Measurements from ENCODE around the gene DCXR.

The DCXR gene

DNA sequence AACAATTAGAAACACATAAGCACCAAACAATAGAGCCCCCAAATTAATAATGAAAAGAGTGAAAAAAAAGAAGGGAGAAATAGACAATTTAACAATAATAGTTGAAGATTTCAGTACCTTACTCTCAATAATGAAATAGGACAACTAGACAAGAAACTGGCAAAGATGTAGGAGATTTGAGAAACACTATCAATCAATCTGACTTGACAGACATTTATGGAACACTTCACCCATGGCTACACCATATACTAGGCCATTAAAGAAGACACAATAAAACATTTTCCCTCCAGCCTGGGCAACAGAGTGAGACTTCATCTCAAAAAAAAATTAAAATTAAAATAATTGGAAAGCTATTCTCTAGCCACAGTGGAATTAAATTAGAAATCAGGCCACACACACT is 33.1 kb upstream of the DCXR start:
- DNase-seq, result no peak

DNA sequence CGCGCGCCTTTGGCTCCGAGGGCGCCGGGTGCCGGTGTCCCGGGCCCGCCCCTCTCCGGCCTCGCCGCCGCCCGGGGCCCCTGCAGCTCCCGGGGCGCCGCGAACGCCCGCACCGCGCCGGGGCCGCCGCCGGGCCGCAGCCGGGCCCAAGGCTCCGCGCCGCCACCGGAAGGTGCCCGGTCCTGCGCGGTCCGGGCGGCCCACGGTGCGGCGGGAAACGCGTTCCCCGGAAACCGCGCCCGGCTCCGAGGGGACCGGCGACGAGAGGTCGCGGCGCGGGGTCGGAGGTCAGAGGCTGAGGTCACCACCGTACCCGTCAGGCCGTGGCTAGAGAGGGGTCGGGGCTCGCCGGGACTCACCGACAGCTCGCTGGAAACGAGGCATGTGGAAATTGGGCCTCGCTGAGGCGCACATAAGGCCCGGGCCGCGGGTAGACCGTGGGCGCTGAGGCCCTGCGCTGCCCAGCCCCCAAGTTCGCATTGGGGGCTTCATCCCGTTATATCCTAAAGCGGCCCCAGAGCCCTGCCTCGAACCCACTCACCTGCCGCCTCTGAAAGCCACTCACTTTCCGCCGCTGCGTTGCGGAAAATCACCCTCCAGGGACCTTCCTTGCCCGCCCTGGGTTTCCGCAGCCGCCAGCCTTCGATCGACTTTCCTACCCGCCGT is 28.3 kb upstream of the DCXR start, which contains the start of gene DUS1L:
Gene DUS1L (minus strand): TSS at position 167 of the 666 bp plus-strand sequence. CDS start 745 bp downstream, outside the sequence.
- peak; percentile 81 for DNase-seq

DNA sequence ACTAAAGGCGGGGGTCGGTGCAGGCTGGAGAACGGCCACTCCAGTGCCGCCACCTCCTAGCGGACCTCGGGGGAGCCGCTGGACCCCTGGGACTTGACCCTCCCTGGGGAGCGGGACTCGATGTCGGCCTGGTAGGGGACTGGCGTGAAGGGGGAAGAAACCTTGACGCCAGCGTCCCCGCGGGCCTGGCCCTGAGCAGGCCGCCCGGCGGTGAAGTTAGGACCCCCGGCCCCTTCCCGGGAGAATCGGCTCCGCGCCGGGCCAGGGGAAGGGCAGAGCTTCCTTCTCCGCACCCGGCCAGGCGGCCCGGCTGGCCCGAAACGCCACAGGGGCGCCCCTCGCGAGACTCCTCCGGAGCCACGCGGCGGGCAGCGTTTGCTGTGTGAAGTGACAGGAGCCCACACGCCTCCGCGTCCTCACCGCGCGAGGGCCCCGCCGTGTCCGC is 27.7 kb upstream of the DCXR start:
- DNase-seq, result no peak

DNA sequence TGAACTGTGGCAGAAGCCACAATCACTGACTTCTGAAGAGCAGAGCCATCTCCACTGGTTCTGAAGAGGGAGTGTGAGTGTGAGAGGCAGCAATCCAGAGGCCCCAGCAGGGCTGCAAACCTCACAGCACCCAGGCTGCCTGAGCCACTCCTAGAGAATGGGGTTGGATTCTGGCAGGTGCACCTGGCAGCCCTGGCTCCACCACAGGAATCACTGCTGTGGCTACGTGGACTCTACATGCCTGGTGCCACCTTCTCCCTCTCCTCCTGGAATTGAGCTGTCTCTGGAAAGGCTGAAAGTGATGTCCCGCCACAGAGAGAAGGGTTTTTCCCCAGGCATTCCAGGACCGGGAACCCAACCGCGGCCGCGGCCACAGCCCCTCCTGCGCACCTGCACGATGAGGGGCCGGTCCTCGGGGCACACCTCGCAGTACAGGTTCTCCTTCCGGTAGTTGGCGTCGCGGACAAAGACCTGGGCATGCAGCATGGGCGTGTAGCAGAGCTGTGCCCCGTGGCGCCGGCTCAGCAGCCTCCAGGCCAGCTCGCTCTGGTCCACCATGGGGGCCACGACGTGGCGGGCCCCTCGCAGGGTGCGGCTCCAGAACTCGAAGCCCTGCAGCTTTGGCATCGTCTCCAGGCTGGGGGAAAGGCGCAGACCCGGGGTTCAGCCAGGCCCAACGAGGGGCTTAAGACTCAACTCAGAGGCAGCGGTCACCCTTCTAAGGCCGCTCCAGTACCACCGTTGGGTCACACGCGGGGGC is 27.1 kb upstream of the DCXR start:
- no peak for DNase-seq

DNA sequence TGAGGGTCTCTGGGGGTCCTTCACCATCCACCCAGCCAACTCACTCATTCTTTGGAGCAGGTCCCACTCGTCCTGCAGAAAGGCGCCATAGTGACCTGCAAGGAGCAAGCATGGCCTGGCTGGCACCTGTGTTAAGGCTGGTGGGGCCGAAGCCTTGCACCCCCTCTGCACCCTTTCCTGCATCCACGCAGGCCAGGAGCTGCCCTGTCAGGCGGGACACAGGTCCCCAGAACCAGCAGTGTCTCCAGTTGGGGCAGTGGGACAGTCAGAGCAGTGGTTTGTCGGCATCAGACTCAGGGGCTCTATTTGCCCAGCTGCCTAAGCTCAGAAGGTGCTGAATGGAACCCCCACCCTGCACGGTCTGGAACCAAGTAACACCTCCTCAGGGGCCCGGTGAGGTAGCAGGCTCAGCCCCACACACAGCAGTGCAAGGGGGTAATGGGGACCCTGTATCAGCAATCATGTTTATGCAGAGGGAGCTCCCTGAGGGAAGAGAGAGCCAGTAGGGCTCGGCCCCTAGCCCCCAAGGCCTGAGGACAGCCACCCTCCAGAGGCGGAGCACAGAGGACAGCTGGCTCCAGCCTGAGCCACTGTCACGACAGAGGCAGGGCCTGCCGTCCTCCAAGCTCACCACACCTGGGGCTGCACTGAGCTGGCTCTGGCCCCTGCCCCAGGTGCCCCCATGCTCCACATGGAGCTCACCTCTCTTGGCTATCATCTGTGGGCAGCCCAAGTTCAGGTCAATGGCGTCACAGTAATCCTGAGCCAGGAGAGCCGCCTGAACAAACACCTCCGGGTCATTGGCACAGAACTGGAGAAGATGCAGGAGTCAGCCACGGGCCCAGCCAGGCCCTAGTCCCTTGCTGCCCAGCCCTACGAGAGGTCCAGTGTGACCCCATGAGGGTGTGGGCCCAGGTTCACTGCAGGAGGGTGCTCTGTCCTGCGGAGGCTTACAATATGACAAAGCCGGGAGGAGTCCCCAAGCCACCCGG is 26.2 kb upstream of the DCXR start:
- DNase-seq, result no peak

DNA sequence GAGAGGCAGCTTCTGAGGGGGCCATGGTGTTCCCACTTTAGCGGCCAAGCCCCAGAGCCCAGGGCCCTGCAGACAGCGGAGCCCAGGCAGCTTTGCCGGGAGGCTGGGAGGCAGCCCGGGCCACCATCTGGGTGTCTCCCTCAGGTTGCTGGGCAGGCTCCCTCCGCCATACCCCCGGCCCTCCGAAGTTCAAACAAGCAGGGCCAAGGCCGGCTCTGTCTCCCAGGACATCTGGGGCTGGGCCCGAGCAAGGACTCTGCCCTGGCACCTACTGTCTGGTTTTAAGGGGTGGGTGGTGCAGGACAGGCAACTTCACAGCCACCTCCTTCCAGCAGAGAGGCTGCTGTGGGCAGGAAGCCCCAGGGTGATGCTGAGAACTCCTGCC is 25.5 kb upstream of the DCXR start:
- no peak for DNase-seq

DNA sequence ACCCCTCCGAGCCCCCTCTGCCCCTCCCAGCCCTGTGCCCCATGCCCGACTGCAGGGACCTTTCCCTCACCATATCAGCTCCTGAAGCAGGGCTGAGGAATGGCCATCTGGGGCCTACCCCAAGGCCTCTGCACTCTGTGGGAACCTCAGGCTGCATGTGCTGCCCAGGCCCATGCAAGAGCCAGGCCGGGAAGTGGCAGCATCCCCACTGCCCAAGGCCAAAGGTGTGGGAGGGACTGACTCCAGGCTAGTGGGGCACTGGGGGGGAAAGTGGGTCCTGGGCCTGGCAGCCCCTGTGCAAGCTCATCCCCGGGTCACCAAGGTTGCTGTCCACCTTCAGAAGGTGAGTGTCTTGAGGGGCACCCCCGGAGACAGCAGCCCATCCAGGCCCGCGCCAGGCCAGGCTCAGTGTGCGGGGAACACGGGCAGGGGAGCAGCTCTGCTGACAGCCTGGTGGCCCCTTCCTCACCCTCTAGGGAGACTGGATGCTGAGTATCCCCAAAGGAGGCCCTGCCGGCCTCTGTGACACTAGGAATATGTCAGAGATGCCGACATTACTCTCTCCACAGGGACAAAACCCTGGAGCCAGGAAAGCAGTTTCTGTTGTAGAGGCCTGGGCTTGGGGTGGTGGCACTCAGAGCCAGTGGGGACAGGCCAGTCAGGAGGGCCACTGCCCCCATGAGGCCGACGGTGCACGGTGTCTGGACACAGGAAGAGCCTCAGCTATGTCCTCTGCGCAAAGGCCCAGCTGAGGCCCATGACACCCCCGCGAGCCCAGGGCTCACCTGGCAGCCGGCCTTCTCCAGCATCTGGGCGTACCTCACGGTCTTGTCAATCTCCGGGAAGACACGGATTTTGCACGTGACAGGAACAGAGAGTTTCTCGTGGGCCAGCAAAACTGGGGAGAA is 24.8 kb upstream of the DCXR start:
- DNase-seq, result no peak

DNA sequence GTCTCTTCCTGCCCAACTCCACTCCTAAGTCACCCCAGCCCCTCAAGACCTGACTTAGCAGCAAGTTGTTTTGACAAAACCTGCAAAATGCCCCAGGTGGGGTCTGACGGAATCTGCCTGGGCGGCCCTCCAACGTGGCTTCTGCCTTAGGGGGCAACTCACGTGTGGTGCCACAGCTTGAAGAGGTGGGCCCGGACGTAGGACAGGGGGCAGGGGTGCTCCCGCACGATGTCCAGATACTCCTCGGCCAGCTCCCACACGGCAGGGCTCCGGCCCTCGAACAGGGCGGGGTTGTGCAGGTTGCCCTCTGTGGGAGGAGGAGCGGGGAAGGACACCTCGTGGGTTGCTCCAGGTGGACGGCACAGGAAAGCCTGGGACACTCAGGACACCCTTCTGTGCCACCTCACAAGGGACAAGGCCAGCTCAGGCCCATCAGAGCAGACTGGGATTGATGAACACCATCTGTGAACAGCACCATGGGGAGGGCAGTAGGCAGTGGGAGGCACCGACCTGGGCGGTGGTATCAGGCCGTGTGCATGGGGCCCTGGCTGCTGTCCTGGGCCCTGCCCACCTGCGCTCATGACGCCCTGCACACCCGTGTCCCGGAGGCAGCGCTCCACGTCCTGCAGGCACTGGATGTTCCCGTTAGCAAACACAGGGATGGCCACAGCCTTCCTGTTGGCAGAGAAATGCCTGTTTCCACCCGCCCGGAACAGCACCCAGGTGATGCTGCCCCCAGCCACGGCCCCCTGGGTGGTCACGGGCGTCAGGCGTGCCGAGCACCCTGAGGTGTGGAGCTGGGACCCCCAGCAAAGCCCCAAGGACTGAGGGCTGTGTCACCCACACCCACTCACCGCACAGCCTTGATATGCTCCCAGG is 23.8 kb upstream of the DCXR start:
- DNase-seq, result no peak

DNA sequence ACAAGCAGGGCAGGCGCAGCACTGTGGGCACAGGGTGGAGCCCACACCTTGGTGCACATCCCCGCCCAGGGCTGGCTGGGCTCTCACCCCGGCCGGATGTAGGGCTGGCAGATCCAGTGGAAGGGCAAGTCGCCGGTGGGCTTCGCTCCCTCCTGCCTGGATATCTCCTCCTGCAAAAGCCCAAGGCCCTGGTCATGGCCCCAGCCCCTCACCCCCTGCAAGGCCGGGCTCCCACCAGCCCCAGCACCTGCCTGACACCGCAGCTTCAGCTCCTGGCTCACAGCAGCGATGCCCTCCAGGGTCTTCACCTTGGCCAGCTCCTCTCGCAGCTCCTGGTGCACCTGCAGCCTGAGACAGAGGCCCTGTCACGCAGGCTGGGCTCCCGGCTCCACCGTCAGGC is 23.1 kb upstream of the DCXR start:
- no peak for DNase-seq

DNA sequence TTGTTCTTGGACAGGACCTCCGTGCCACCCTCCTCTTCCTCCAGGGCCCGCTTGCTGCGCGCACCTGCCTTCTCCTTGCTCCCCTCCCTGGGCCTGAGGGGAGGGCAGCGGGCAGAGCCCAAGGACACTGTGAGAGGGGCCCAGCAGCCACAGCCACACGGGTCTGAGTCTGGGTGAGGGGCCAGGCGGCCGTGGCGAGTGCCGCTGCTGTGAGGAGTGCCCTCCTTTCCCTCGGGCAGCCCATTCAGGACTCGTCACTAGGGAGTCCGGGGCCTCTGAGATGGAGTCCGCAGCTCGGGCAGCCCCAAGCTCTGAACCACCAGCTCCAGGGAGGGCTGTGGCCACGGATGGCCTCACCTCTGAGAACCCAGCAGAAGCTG is 22.5 kb upstream of the DCXR start:
- DNase-seq, result no peak

DNA sequence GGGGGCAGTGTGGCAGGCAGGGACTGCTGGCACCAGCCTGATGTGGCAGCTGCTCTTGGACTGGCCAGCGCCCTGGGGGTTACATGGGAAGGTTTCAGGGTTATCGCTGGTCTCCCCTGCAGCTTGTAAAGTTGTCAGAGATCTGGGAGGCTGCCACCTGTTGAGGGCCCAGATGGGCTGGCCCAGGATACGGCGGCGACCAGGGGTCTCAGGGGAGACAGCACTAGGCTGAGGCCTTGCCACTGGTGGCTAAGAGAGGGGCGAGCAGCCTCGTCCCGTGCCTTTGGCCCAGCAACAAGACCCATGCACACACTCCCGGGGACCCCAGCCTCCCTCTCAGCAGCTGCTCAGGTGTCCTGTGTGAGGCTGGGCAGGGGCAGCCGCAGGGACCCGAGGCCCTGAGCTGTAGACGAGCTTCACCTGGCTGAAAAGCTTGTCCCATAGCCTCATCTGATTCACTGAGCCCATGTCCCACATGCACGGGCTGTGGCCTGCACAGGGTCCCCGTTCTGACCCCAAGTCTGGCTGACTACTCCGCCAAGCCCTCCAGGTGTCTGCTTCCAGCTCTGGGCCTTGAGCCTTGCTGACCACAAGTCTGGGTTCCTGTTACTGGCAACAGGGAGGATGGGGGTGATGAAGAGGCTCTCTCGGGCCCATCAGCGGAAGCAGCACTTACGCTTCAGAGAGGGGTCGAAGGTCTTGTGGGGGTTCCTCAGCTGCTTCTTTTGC is 21.9 kb upstream of the DCXR start:
- DNase-seq, result no peak

DNA sequence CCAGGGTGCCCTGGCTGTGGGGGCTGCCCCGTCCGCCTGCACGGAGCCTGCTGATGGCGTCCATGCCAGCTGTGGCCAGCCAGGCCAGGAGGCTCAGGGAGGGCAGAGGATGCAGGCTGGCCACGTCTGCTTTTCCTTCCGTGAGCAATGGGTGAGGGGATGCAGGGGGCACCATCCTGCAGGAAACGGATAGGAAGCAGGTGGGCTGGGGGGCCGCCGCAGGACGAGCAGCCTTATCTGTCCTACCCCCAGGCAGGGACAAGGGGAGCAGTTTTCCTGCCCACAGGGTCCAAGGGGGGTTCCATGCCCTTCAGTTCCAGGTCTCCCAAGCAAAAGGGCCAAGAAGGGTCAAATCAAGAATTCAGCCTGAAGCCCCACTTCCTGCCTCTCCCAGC is 21.4 kb upstream of the DCXR start:
- no peak for DNase-seq

DNA sequence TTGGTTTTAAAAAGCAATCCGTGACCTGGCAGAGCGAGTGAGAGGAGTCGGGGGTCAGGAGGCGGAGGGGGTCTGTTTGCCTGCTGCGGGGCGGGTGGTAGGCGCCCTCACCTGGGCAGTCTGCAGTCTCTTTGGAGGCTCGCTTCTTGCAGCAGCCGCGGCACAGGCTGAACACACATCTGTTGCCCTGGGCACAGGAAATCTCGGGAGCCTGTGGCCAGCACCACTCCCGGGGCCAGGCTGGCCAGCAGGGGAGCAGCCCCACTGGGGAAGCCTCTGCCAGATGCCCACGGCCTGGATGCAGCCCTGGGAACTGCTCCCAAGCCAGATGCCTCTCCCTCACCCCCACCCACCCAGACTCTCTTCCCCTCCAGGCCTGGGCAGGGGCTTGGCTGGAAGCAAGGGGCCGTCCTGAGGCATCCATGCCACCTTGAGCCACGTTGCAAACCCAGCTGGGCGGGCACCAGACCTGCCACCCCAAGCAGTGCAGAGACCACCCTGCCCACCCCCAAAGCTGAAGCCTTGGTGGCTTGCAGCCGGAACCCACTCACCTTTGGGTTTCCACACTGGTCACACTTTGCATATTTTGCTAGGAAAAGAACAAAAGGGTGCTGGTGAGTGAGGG is 20.8 kb upstream of the DCXR start:
- no peak for DNase-seq

DNA sequence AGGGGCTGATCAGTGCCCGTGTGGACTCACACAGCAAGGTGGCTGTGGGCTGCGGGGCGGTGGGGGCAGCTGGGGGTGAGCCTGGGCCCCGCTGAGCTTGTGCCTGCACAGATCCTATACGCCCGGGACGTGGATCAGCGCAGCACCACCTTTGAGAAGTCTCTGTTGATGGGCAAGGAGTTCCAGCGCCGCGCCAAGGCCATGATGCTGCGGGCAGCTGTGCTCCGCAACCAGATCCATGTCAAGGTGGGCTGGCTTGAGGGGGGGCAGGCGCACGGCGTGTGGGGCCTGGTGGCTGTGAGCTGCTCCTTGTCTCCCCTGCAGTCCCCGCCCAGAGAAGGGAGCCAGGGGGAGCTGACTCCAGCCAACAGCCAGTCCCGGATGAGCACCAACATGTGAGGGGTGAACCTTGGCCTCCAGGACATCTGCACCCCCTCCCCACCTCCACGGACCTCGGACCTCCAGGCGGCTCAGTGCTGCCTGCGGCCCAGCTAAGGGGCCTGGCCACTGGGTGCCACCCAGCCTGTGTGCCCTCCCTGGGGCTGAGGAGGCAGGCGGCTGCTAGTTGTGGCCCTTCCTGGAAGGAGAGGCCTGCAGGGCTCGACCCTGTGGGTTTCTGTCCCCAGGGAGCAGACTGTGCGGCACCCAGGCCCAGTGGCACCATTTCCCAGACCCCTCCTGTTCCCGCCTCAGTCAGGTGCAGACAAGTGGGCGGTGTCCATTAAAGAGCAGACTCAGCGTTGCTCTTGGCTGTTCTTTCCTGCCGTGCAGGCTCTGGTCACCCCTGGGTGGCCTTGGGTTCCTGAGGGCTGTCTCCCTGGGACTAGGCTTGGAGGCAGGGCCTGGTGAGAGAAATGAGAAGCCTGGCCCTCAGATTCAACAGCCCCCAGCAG is 19.5 kb upstream of the DCXR start:
- no peak for DNase-seq

DNA sequence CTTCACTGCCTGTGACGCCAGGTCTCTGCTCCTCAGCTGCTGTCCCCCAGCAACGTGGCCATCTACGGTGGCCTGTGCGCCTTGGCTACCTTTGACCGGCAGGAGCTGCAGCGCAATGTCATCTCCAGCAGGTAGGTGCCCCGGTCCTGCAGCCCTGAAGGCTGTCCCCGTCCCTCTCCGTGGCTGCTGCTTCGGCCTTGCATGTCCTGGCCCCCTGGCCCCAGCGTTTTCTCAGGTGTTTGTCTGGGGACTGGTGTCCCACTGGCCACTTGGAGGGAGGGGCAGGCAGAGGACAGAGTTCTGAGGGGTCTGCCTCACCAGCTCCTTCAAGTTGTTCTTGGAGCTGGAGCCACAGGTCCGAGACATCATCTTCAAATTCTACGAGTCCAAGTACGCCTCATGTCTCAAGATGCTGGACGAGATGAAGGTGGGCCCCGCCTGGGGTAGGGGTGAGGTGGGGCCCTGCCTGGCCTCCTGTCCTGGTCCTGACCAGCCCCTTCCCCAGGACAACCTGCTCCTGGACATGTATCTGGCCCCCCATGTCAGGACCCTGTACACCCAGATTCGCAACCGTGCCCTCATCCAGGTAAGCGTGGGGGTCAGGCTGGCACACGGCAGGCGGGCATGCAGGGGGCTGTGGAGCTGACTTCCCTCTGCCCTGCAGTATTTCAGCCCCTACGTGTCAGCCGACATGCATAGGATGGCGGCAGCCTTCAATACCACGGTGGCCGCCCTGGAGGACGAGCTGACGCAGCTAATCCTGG is 18.6 kb upstream of the DCXR start:
- no peak for DNase-seq

DNA sequence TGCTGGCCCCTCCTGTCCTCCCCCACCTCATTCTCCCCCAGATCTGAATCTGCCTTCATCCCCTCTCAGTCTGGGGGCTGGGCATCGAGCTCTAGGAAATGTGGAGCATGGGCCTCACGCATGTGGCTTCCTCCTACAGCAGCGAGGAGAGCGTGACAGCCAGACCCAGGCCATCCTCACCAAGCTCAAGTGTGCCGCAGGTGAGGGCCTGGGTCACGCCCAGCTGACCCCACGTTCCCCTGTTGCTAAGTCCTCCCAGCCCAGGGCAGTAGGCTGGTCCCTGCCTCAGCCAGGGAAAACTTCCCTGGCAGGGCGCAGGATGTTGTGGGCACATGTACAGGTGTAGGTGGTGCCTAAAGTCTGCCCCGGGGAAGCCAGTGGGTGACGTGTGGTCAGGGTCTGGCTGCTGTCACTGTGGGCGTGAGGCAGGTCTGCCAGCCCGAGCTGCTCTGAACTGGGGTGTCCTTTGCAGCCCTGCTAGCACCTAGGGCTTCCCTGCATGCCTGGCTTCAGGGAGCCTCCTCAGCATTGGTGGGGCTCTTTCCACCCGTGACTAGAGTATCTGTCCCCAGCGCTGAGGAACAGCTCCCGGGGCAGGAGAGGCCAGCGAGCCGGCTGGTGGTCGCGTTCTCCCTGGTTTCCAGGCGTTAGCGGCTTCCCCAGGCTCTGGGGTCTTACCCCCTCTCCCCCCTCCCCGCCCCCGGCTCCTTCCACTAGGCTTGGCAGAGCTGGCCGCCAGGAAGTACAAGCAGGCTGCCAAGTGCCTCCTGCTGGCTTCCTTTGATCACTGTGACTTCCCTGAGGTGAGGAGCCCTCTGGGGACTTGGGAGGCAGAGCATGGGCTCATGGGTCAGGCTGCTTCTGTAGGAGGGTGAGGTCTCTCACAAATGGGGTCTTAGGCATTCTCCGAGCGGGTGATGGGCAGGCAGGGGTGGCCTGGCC is 17.8 kb upstream of the DCXR start:
- DNase-seq, result no peak
